ENCODE results near the gene MYL3. TPM values are rescaled to one million over a fixed set of nuclear protein-coding genes. Genes with fewer than 3 reads are reported as not detected.
A peak's percentile ranks its signal among the peaks of the same experiment; 100 is the strongest.

Gene MYL3
- total RNA-seq, 5 donors from 2014 or later (not counting 1 experiment from before 2014, with no cell fraction given): not detected

DNA sequence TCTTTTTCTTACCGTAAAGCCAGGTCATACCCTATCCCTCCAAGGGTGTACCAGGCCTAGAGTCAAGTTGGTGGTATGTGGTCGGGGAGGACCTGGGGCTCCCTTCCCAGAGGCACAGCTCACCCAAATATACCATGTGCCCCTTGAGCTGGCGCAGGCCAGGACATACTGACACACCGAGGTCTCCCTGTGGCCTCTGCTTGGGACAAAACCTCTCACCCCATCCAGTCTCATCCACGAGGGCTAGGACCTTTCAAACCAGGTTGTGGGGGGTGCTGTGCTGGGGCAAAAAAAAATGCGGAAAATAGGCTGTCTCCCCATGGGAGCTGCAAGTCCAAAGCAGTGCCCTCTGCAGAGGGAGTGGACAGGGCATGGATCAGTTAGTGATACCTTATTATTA lies 37.1 kb upstream of the MYL3 start:
- Mint-ChIP-seq H3K36me3 (no peaks in the 10 kb centered on the region), H3K9me3 (no peaks in the 10 kb centered on the region), H3K4me1 (peaks cover 0 to 4% (median 3%) of the 10 kb centered on the region in 3 donors), H3K27me3 (peaks cover 21 to 22% of the 10 kb centered on the region in 2 donors), H3K4me3 (no peak overlapping the region), H3K27ac (no peak overlapping the region)
- H3K9me3 ChIP-seq: no peaks in the 10 kb centered on the region
- CTCF ChIA-PET: interaction anchor here in 1 of 2 donors (1.1 kb wide), 1 partner anchor 9 kb away, joined by 3 read pairs; no protein-coding TSS in a partner anchor
- H3K27ac ChIP-seq (ENCODE audit: low read length): no peak overlapping the region
- DNase-seq (no peak), ATAC-seq (replicated peaks in 1 of 4) (no peak)
- peaks cover 0 to 13% of the 10 kb centered on the region in 2 experiments for H3K4me1 ChIP-seq (ENCODE audit: control insufficient read depth in 1 of 2, extremely low read depth in 1 of 2, insufficient read depth in 2 of 2, low read length in 2 of 2)
- H3K27me3 ChIP-seq (replicated peaks in 1 of 2; ENCODE audit: control insufficient read depth in 2 of 2, extremely low read depth in 1 of 2, insufficient read depth in 2 of 2, low read length in 1 of 2): peaks cover 0 to 48% of the 10 kb centered on the region in 2 experiments
- H3K4me3 ChIP-seq (ENCODE audit: control insufficient read depth in 1 of 2, extremely low read depth in 1 of 2, low read length in 1 of 2): no peak overlapping the region
- WGBS (ENCODE audit: insufficient coverage): no CpG with 5 or more reads among the region's 6 CpGs
- H3K36me3 ChIP-seq (ENCODE audit: control insufficient read depth in 2 of 2, extremely low read depth in 1 of 2, insufficient read depth in 1 of 2, low read length in 1 of 2): no peaks in the 10 kb centered on the region
- POLR2A ChIA-PET: no interaction called here

DNA sequence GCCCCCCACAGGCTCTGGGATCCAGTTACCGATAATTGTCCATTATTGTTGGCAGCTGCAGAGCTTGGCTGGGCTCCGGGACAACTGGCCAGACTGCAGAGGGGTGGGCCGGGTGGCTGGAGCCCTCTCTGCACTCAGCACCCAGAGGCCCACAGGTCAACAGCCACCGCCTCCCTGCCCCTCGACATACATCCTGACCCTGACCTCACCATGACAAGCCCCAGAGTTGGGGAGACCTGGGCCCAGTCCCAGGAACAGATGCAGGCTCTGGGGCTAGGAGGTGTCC lies 36.7 kb upstream of the MYL3 start:
- Mint-ChIP-seq H3K27ac (no peak overlapping the region), H3K36me3 (no peaks in the 10 kb centered on the region), H3K9me3 (no peaks in the 10 kb centered on the region), H3K27me3 (peaks cover 21 to 25% of the 10 kb centered on the region in 2 donors), H3K4me3 (no peak overlapping the region), H3K4me1 (peaks cover 0 to 4% (median 3%) of the 10 kb centered on the region in 3 donors)
- Histone ChIP-seq H3K4me3 (ENCODE audit: control insufficient read depth in 1 of 2, extremely low read depth in 1 of 2, low read length in 1 of 2) (no peak overlapping the region), H3K27ac (ENCODE audit: low read length) (no peak overlapping the region), H3K9me3 (no peaks in the 10 kb centered on the region), H3K36me3 (ENCODE audit: control insufficient read depth in 2 of 2, extremely low read depth in 1 of 2, insufficient read depth in 1 of 2, low read length in 1 of 2) (no peaks in the 10 kb centered on the region), H3K4me1 (ENCODE audit: control insufficient read depth in 1 of 2, extremely low read depth in 1 of 2, insufficient read depth in 2 of 2, low read length in 2 of 2) (peaks cover 0 to 13% of the 10 kb centered on the region in 2 experiments), H3K27me3 (replicated peaks in 1 of 2; ENCODE audit: control insufficient read depth in 2 of 2, extremely low read depth in 1 of 2, insufficient read depth in 2 of 2, low read length in 1 of 2) (peaks cover 0 to 48% of the 10 kb centered on the region in 2 experiments)
- DNase-seq (no peak), ATAC-seq (replicated peaks in 1 of 4) (no peak)
- no CpG with 5 or more reads among the region's 5 CpGs for WGBS (ENCODE audit: insufficient coverage)
- CTCF ChIA-PET: interaction anchor here in 1 of 2 donors (1.3 kb wide), 1 partner anchor 10 kb away, joined by 5 read pairs; no protein-coding TSS in a partner anchor
- POLR2A ChIA-PET: no interaction called here

DNA sequence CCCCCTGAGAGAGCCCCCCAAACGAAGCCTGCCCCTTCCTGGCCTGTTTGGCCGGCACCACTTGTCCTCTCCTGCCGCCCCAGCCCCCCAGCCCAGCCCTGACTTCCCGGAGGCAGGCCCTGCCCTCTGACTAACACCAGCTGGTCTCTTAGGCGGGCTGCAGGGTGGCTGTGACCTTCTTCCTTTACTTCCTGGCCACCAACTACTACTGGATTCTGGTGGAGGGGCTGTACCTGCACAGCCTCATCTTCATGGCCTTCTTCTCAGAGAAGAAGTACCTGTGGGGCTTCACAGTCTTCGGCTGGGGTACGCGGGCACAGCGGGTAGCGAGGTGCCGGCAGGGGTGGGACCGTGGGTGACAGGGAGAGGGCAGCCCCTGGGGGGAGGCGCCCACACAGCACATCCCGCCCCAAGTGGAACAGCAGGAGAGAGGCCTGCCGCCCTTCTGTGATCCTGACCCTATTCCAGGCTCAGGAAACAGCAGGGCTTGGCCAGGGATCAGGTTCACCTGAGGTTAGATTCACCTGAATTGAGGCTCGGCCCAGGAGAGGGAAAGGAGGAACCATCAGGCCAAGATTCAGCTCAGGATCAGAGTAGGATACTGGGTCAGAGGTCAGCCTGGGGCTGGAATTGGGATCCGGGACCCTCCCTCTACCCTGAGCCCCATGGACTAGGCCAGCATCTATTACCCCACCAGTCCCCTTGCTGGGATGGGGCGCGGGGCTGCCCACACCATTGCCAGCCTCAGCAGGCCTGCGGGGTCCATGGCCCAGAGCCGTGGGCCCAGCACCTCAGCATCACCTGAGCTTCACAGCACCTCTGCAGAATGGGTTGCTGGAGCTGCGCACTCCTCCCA lies 36.1 kb upstream of the MYL3 start:
- Mint-ChIP-seq H3K27me3 (peaks cover 21 to 28% of the 10 kb centered on the region in 2 donors), H3K9me3 (no peaks in the 10 kb centered on the region), H3K36me3 (no peaks in the 10 kb centered on the region), H3K4me3 (peak overlapping the region in 1 of 3 donors; percentile 47), H3K27ac (no peak overlapping the region), H3K4me1 (peaks cover 0 to 4% (median 3%) of the 10 kb centered on the region in 3 donors)
- H3K4me1 ChIP-seq (ENCODE audit: control insufficient read depth in 1 of 2, extremely low read depth in 1 of 2, insufficient read depth in 2 of 2, low read length in 2 of 2): peaks cover 0 to 13% of the 10 kb centered on the region in 2 experiments
- no peak overlapping the region for H3K4me3 ChIP-seq (ENCODE audit: control insufficient read depth in 1 of 2, extremely low read depth in 1 of 2, low read length in 1 of 2)
- no peak for DNase-seq
- no peak overlapping the region for H3K27ac ChIP-seq (ENCODE audit: low read length)
- 90% methylated on average over 20 of the region's 22 CpGs for WGBS (ENCODE audit: insufficient coverage)
- CTCF ChIA-PET: interaction anchor here in 1 of 2 donors (1.3 kb wide), 1 partner anchor 10 kb away, joined by 5 read pairs; no protein-coding TSS in a partner anchor
- no peaks in the 10 kb centered on the region for H3K9me3 ChIP-seq
- no peak for ATAC-seq (replicated peaks in 1 of 4)
- H3K27me3 ChIP-seq (replicated peaks in 1 of 2; ENCODE audit: control insufficient read depth in 2 of 2, extremely low read depth in 1 of 2, insufficient read depth in 2 of 2, low read length in 1 of 2): peaks cover 0 to 52% of the 10 kb centered on the region in 2 experiments
- POLR2A ChIA-PET: no interaction called here
- no peaks in the 10 kb centered on the region for H3K36me3 ChIP-seq (ENCODE audit: control insufficient read depth in 2 of 2, extremely low read depth in 1 of 2, insufficient read depth in 1 of 2, low read length in 1 of 2)

- WGBS (ENCODE audit: insufficient coverage): 25% methylated on average over 63 of the region's 71 CpGs
- Mint-ChIP-seq H3K4me3 (peak overlapping the region in 1 of 3 donors; percentile 47), H3K27me3 (peaks cover 25 to 35% of the 10 kb centered on the region in 2 donors), H3K4me1 (peaks cover 0 to 4% (median 3%) of the 10 kb centered on the region in 3 donors), H3K9me3 (no peaks in the 10 kb centered on the region), H3K36me3 (no peaks in the 10 kb centered on the region), H3K27ac (peak overlapping the region in 1 of 2 donors; percentile 59)
- Histone ChIP-seq H3K27me3 (replicated peaks in 1 of 2; ENCODE audit: control insufficient read depth in 2 of 2, extremely low read depth in 1 of 2, insufficient read depth in 2 of 2, low read length in 1 of 2) (peaks cover 0 to 60% of the 10 kb centered on the region in 2 experiments), H3K27ac (ENCODE audit: low read length) (no peak overlapping the region), H3K4me3 (ENCODE audit: control insufficient read depth in 1 of 2, extremely low read depth in 1 of 2, low read length in 1 of 2) (no peak overlapping the region), H3K36me3 (ENCODE audit: control insufficient read depth in 2 of 2, extremely low read depth in 1 of 2, insufficient read depth in 1 of 2, low read length in 1 of 2) (no peaks in the 10 kb centered on the region), H3K9me3 (no peaks in the 10 kb centered on the region), H3K4me1 (ENCODE audit: control insufficient read depth in 1 of 2, extremely low read depth in 1 of 2, insufficient read depth in 2 of 2, low read length in 2 of 2) (peaks cover 0 to 12% of the 10 kb centered on the region in 2 experiments)
- DNase-seq (no peak), ATAC-seq (replicated peaks in 1 of 4) (peak in 2 of 4 experiments; percentile 31 to 34)
- POLR2A ChIA-PET: no interaction called here
- CTCF ChIA-PET: interaction anchor here in 1 of 2 donors (1.3 kb wide), 1 partner anchor 11 kb away, joined by 5 read pairs; no protein-coding TSS in a partner anchor
Measured at GRCh38 chr3:46898321-46899150, 35.3 kb upstream of the MYL3 start.

DNA sequence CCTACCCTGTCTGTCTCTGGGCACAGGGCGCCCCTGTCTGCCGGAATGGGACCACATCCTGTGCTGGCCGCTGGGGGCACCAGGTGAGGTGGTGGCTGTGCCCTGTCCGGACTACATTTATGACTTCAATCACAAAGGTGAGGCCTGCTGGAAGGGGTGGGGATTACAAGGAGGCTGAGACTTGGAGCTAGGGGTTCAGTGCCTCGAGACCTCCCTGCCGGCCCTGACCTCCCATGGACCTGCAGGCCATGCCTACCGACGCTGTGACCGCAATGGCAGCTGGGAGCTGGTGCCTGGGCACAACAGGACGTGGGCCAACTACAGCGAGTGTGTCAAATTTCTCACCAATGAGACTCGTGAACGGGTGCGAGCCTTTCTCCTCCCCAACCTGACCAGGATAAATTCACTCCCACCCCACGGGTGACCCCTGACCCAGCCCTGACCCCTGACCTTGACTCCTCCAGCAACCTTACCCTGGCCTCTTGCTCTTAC lies 34.6 kb upstream of the MYL3 start:
- H3K27me3 Mint-ChIP-seq: peaks cover 28 to 42% of the 10 kb centered on the region in 2 donors
- Histone ChIP-seq H3K9me3 (no peaks in the 10 kb centered on the region), H3K4me1 (ENCODE audit: control insufficient read depth in 1 of 2, extremely low read depth in 1 of 2, insufficient read depth in 2 of 2, low read length in 2 of 2) (peaks cover 0 to 10% of the 10 kb centered on the region in 2 experiments), H3K36me3 (ENCODE audit: control insufficient read depth in 2 of 2, extremely low read depth in 1 of 2, insufficient read depth in 1 of 2, low read length in 1 of 2) (no peaks in the 10 kb centered on the region), H3K4me3 (ENCODE audit: control insufficient read depth in 1 of 2, extremely low read depth in 1 of 2, low read length in 1 of 2) (no peak overlapping the region), H3K27me3 (replicated peaks in 1 of 2; ENCODE audit: control insufficient read depth in 2 of 2, extremely low read depth in 1 of 2, insufficient read depth in 2 of 2, low read length in 1 of 2) (peaks cover 0 to 64% of the 10 kb centered on the region in 2 experiments), H3K27ac (ENCODE audit: low read length) (no peak overlapping the region)
- peak overlapping the region in 1 of 2 donors; percentile 59 for H3K27ac Mint-ChIP-seq
- ChIA-PET CTCF (no interaction called here), POLR2A (no interaction called here)
- no peak overlapping the region for H3K4me3 Mint-ChIP-seq
- 68% methylated on average over 12 of the region's 15 CpGs for WGBS (ENCODE audit: insufficient coverage)
- H3K9me3 Mint-ChIP-seq: no peaks in the 10 kb centered on the region
- H3K4me1 Mint-ChIP-seq: peaks cover 0 to 4% (median 3%) of the 10 kb centered on the region in 3 donors
- ATAC-seq (replicated peaks in 1 of 4) (no peak), DNase-seq (no peak)
- no peaks in the 10 kb centered on the region for H3K36me3 Mint-ChIP-seq

- Mint-ChIP-seq H3K4me3 (no peak overlapping the region), H3K36me3 (no peaks in the 10 kb centered on the region), H3K27ac (no peak overlapping the region), H3K4me1 (peaks cover 0 to 7% (median 7%) of the 10 kb centered on the region in 3 donors), H3K9me3 (no peaks in the 10 kb centered on the region), H3K27me3 (peaks cover 30 to 49% of the 10 kb centered on the region in 2 donors)
- no peaks in the 10 kb centered on the region for H3K36me3 ChIP-seq (ENCODE audit: control insufficient read depth in 2 of 2, extremely low read depth in 1 of 2, insufficient read depth in 1 of 2, low read length in 1 of 2)
- H3K4me3 ChIP-seq (ENCODE audit: control insufficient read depth in 1 of 2, extremely low read depth in 1 of 2, low read length in 1 of 2): no peak overlapping the region
- no peak for DNase-seq
- ChIA-PET POLR2A (no interaction called here), CTCF (no interaction called here)
- H3K9me3 ChIP-seq: no peaks in the 10 kb centered on the region
- H3K4me1 ChIP-seq (ENCODE audit: control insufficient read depth in 1 of 2, extremely low read depth in 1 of 2, insufficient read depth in 2 of 2, low read length in 2 of 2): peaks cover 0 to 18% of the 10 kb centered on the region in 2 experiments
- peaks cover 0 to 72% of the 10 kb centered on the region in 2 experiments for H3K27me3 ChIP-seq (replicated peaks in 1 of 2; ENCODE audit: control insufficient read depth in 2 of 2, extremely low read depth in 1 of 2, insufficient read depth in 2 of 2, low read length in 1 of 2)
- no peak overlapping the region for H3K27ac ChIP-seq (ENCODE audit: low read length)
- no peak for ATAC-seq (replicated peaks in 1 of 4)
- WGBS (ENCODE audit: insufficient coverage): 79% methylated on average over 2 of the region's 2 CpGs
Measured at GRCh38 chr3:46897031-46897430, 33.8 kb upstream of the MYL3 start.

Data from T-cell (primary cell).